OCI-LY3 (cell line): ENCODE results near the gene SLC9B2.

ENCODE experiments used
- H2AFZ ChIP-seq: fragments of 200-600, 300-600 bp; shearing (Covaris generic); 2 replicates; pipeline ENCODE4 v1.6.0; 2014; ENCODE audit warnings: antibody characterized with exemption, low read depth, low read length
- H3K27ac ChIP-seq: fragments of 200-600, 300-600 bp; sonication (generic); 2 replicates; pipeline ENCODE4 v1.5.1; 2014; ENCODE audit warnings: mild to moderate bottlenecking, low read length, moderate library complexity, mixed read lengths
- H3K27me3 ChIP-seq: fragments of 200-600, 300-600 bp; sonication (generic); 2 replicates; pipeline ENCODE4 v1.6.1; 2014; ENCODE audit warnings: low read depth, low read length, mixed read lengths
- H3K36me3 ChIP-seq: fragments of 200-600, 300-600 bp; sonication (generic); replicated peaks from 2 replicates; pipeline ENCODE3; 2014; ENCODE audit warnings: low read depth, low read length, mixed read lengths
- H3K4me1 ChIP-seq: fragments of 300-600, 200-600 bp; sonication (generic); 2 replicates; pipeline ENCODE4 v1.6.1; 2014; ENCODE audit warnings: low read length, mixed read lengths
- H3K4me2 ChIP-seq: fragments of 200-600, 300-600 bp; sonication (generic); 2 replicates; pipeline ENCODE4 v1.6.1; 2014; ENCODE audit warnings: low read length, mixed read lengths
- H3K4me3 ChIP-seq: fragments of 300-600, 200-600 bp; sonication (generic); 2 replicates; pipeline ENCODE4 v1.5.1; 2014; ENCODE audit warnings: antibody characterized with exemption, mild to moderate bottlenecking, low read length, moderate library complexity
- H3K79me2 ChIP-seq: fragments of 300-600, 200-600 bp; shearing (Covaris generic); 2 replicates; pipeline ENCODE4 v1.6.1; 2014; ENCODE audit warnings: mild to moderate bottlenecking, low read length, mixed read lengths
- H3K9ac ChIP-seq: fragments of 300-600, 200-600 bp; shearing (Covaris generic); 2 replicates; pipeline ENCODE4 v1.6.0; 2014; ENCODE audit warnings: mild to moderate bottlenecking, low read length, moderate library complexity
- H3K9me3 ChIP-seq: fragments of 200-600, 300-600 bp; shearing (Covaris generic); 2 replicates; pipeline ENCODE4 v1.6.1; 2014; ENCODE audit warnings: low read length, mixed read lengths; ENCODE audit not compliant: insufficient read depth
- H4K20me1 ChIP-seq: fragments of 200-600, 300-600 bp; sonication (generic); 2 replicates; pipeline ENCODE4 v1.6.1; 2016; ENCODE audit warnings: low read length, mixed read lengths; ENCODE audit not compliant: insufficient read depth
- CTCF ChIP-seq: fragments of 200-600, 300-600 bp; sonication (generic); IDR thresholded peaks from 2 replicates; pipeline ENCODE4 v1.5.1; 2014; ENCODE audit warnings: antibody characterized with exemption, low read length, low read depth
- EZH2phosphoT487 ChIP-seq: fragments of 200-600 bp; shearing (Covaris generic); IDR thresholded peaks from 2 replicates; pipeline ENCODE4 v1.6.1; 2018; ENCODE audit warnings: antibody characterized with exemption, mixed run types, low read depth

The SLC9B2 gene

DNA sequence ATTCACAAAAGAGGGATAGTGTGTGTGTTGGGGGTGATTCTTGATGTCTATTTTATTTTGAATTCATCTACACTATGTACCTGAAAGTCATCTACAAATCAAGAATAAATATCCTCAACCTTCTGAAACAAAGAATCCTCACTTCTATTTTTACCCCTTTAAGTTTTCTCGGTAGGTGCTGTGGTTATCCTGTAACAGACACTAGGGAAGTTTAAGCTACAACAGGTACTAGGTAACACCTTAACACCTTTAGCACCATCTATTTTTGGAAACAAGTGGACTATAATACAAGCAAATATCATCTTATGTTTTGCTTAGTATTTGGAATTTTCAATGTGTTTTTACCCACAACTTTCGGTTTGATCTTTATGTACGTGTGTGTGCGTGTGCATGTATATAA is 35.0 kb upstream of the SLC9B2 start:
- Histone ChIP-seq H3K36me3 (peaks cover 52% of the 10 kb centered on the region), H3K9ac (no peak overlapping the region), H3K9me3 (no peaks in the 10 kb centered on the region), H3K4me2 (no peak overlapping the region), H3K4me1 (no peaks in the 10 kb centered on the region), H3K27ac (no peak overlapping the region), H3K79me2 (no peaks in the 10 kb centered on the region), H4K20me1 (no peaks in the 10 kb centered on the region), H3K4me3 (no peak overlapping the region), H3K27me3 (no peaks in the 10 kb centered on the region), H2AFZ (no peak overlapping the region)
- TF ChIP-seq CTCF, result no peak
- TF ChIP-seq EZH2phosphoT487, result no peak

- H2AFZ ChIP-seq, result no peak overlapping the region
- H4K20me1 ChIP-seq, result no peaks in the 10 kb centered on the region
Measured at GRCh38 chr4:103108542-103108941, 32.0 kb upstream of the SLC9B2 start.

DNA sequence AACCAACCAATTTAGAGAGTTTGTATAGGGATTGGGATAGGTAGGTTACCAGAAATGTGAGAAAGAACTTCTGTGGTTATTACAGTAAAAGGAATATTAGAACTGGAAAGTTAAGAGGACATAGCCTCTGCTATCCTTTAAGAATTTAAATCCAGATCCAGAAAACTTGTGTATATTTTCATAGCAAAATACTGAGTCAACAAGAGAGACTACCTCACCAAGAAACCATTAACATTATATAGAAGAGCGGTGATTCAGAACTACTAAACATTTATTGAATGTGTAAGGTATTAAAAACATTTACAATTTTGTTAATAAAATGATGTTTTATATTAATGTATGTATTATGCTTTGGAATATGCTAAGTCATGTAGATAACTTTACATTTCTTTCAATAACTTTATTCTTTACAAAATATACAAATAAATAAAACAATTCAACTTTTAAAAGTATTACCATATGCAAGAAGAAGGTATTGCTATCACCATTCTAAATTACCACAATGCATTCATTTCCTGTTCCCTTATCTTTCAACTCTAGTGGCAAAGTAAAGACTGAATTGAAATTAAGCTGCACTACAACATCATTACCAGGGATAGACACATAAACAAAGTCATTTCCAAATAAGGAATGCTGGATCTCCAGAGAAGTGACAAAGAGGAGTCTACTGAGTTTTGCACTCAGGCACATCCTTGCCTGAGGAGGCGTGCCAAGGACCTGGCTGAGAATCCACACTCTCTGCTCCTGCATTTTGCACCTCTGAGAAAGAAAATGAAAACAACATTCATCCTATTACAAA is 29.2 kb upstream of the SLC9B2 start:
- H3K27me3 ChIP-seq, result no peaks in the 10 kb centered on the region
- no peaks in the 10 kb centered on the region for H3K79me2 ChIP-seq
- H4K20me1 ChIP-seq, result no peaks in the 10 kb centered on the region
- H3K9ac ChIP-seq, result no peak overlapping the region
- TF ChIP-seq EZH2phosphoT487 (no peak), CTCF (no peak)
- H3K9me3 ChIP-seq, result no peaks in the 10 kb centered on the region
- H3K27ac ChIP-seq, result no peak overlapping the region
- no peak overlapping the region for H2AFZ ChIP-seq
- no peak overlapping the region for H3K4me3 ChIP-seq
- peaks cover 36% of the 10 kb centered on the region for H3K36me3 ChIP-seq
- H3K4me1 ChIP-seq, result no peaks in the 10 kb centered on the region
- no peak overlapping the region for H3K4me2 ChIP-seq

More at GRCh38 chr4:103108542-103108941, 32.0 kb upstream of the SLC9B2 start:
- H3K27ac ChIP-seq, result no peak overlapping the region
- TF ChIP-seq EZH2phosphoT487 (no peak), CTCF (no peak)
- no peak overlapping the region for H3K9ac ChIP-seq
- no peak overlapping the region for H3K4me2 ChIP-seq
- peaks cover 40% of the 10 kb centered on the region for H3K36me3 ChIP-seq
- no peaks in the 10 kb centered on the region for H3K9me3 ChIP-seq
- H3K4me1 ChIP-seq, result no peaks in the 10 kb centered on the region
- no peaks in the 10 kb centered on the region for H3K27me3 ChIP-seq
- no peak overlapping the region for H3K4me3 ChIP-seq
- no peaks in the 10 kb centered on the region for H3K79me2 ChIP-seq

GRCh38 chr4:103104886-103105285 is 28.3 kb upstream of the SLC9B2 start:
- no peaks in the 10 kb centered on the region for H3K4me1 ChIP-seq
- no peak overlapping the region for H3K27ac ChIP-seq
- no peaks in the 10 kb centered on the region for H3K9me3 ChIP-seq
- no peak overlapping the region for H3K4me2 ChIP-seq
- TF ChIP-seq CTCF (no peak), EZH2phosphoT487 (no peak)
- H2AFZ ChIP-seq, result no peak overlapping the region
- H3K36me3 ChIP-seq, result peaks cover 31% of the 10 kb centered on the region
- H3K79me2 ChIP-seq, result no peaks in the 10 kb centered on the region
- no peaks in the 10 kb centered on the region for H3K27me3 ChIP-seq
- no peak overlapping the region for H3K4me3 ChIP-seq
- no peak overlapping the region for H3K9ac ChIP-seq
- no peaks in the 10 kb centered on the region for H4K20me1 ChIP-seq
